AG04449 (cell line): Measurements from ENCODE around the gene ATP2B1.

ENCODE experiments used
- CTCF ChIA-PET: fragments of 350-600 bp; formaldehyde crosslinking; extraction: SDS; loops from one replicate; lab custom pipeline; 2021; ENCODE audit warnings: antibody characterized with exemption; lab: Yijun Ruan, JAX
- POLR2A ChIA-PET: fragments of 400-600, 350-600 bp; formaldehyde crosslinking; extraction: SDS; loops from one replicate; lab custom pipeline; 2020; ENCODE audit warnings: antibody characterized with exemption, inconsistent platforms; lab: Yijun Ruan, JAX
- DNase-seq: peaks from one replicate; pipeline ENCODE4 v3.0.0-alpha.2; 2010; ENCODE audit warnings: low read depth, low spot score
- H3K4me3 ChIP-seq: 2 replicates; pipeline ENCODE4 v1.5.1; 2011; ENCODE audit warnings: low read depth, mild to moderate bottlenecking, control low read depth, low read length
- TF ChIP-seq, protein P1 (sequence below): IDR thresholded peaks from one replicate; pipeline ENCODE4 v1.5.1; 2011; ENCODE audit warnings: mild to moderate bottlenecking, moderate library complexity, low read length, control low read depth, inconsistent platforms; ENCODE audit not compliant: insufficient read depth; ENCODE audit errors: missing control alignments

Gene ATP2B1

DNA sequence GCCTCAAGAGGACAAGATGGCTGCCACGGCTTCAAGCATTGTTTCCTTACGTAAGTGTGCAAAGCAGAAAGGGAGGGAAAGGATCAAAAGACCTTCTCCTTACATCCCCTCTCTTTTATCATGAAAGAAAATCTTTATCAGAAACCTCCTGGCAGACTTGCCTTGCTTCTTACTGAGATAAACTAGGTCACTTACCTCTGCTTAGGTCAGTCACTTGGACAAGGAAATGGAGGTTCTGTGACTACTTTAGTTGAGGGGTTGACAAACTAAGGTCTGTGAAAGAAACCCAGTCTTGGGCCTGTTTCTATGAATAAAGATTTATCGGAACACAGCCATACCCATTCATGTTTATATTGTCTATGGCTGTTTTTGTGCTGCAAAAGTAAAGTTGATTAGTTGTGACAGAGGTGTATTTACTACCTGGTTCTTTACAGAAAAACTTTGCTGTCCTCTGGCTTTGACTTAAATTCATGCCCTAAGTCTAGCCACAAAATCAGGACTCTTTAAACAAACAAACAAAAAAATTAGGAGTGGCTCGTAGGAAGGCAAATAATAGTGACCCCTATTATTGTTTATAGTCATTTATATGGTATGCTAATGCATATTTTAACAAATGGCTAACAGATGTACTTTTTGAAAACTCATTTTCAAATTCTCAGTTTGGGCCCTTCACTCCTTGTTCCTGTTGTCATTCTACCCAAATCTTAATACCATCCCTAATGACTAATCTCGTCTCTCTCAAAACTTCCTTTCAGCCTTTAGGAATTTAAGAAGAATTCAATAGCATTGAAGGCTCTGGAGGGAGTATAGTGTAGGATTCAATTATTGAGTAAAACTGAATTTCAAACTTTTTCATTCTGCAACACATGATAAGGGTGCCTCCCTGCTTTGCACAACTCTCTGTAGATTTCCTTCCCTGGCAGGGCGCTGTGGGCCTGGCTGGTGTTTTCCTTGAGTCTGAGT, 42.0 kb upstream of the ATP2B1 start:
- POLR2A ChIA-PET = no interaction called here
- TF ChIP-seq, protein P1, sequence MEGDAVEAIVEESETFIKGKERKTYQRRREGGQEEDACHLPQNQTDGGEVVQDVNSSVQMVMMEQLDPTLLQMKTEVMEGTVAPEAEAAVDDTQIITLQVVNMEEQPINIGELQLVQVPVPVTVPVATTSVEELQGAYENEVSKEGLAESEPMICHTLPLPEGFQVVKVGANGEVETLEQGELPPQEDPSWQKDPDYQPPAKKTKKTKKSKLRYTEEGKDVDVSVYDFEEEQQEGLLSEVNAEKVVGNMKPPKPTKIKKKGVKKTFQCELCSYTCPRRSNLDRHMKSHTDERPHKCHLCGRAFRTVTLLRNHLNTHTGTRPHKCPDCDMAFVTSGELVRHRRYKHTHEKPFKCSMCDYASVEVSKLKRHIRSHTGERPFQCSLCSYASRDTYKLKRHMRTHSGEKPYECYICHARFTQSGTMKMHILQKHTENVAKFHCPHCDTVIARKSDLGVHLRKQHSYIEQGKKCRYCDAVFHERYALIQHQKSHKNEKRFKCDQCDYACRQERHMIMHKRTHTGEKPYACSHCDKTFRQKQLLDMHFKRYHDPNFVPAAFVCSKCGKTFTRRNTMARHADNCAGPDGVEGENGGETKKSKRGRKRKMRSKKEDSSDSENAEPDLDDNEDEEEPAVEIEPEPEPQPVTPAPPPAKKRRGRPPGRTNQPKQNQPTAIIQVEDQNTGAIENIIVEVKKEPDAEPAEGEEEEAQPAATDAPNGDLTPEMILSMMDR = no peak
- DNase-seq = no peak
- H3K4me3 ChIP-seq = no peak overlapping the region
- CTCF ChIA-PET = no interaction called here

DNA sequence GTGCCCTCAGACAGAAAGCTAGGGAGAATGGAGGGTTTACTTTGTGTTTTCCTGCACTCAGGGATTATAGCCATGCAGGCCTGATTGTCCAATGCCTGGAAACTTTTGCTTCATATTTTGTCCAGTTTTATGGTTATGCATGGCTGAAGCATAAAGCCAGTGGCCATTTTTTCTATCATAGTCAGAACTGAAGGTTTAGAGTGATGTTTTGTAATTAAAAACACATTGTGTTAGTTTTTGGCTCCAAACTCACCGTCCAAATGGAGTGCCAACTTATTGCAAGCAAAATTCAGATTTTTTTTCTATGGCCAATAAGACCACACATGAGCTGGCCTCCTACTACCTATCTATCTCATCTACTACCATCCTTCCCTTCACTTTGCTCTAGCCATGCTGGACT, 40.2 kb upstream of the ATP2B1 start:
- DNase-seq = no peak
- ChIA-PET CTCF (no interaction called here), POLR2A (interaction anchor here (1.0 kb wide), 1 partner anchor 39 kb away, joined by 3 read pairs; no protein-coding TSS in a partner anchor)
- TF ChIP-seq, protein P1 = no peak
- H3K4me3 ChIP-seq = no peak overlapping the region

DNA sequence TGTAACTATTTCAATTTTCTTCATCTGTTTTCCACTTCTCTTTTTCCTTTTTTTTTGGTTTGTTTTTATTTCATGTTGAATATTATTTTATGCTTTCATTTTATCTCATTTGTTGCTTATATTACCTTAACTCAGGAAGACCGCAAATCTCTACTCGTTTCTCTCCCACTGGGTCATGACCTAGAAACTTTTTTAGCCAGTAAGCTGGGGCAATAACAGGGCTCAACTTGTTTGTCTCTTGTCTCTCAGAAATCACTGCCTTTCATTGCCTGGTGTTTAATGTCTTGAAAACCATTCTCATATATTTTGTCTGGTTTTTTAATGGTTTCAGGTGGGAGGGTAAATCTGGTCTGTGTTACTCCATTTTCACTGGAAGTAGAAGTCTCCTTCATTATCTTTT, 36.6 kb upstream of the ATP2B1 start:
- POLR2A ChIA-PET = no interaction called here
- TF ChIP-seq, protein P1 = no peak

DNA sequence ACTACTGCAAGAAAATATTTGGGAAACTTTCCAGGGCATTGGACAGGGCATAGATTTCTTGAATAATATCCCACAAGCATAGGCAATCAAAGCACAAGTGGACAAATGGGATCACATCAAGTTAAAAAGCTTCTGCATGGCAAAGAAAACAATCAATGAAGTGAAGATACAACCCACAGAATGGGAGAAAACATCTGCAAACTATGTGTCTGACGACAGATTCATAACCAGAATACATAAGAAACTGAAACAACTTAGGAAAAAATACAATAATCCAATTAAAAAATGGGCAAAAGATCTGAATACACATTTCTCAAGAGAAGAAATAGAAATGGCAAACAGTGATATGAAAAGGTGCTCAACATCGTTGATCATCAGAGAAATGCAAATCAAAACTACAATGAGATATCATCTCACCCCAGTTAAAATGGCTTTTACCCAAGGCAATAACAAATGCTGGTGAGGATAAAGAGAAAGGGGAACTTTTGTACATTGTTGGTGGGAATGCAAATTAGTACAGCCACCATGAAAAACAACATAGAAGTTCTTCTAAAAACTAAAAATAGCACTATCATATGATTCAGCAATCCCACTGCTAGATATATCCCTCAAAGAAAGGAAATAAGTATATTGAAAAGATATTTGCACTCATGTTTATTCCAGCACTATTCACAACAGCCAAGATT, 33.8 kb upstream of the ATP2B1 start:
- ChIA-PET POLR2A (no interaction called here), CTCF (no interaction called here)
- TF ChIP-seq, protein P1 = no peak
- no peak overlapping the region for H3K4me3 ChIP-seq
- DNase-seq = no peak

More for the DNA sequence above, 36.6 kb upstream of the ATP2B1 start:
- no peak overlapping the region for H3K4me3 ChIP-seq
- no peak for DNase-seq
- CTCF ChIA-PET = no interaction called here

DNA sequence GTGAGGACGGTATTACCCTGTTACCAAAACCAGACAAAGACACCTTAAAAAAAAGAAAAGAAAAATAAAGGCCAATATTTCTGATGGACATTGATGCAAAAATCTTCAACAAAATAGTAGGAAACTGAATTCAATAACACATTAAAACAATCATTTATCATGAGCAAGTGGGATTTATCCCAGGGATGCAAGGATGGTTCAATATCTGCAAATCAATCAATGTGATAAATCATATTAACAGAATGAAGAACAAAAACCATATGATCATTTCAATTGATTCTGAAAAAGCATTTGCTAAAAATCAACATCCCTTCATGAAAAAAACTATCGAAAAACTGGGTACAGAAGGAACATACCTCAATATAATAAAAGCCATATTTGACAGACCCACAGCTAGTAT, 32.3 kb upstream of the ATP2B1 start:
- POLR2A ChIA-PET = no interaction called here
- DNase-seq = no peak
- CTCF ChIA-PET = no interaction called here
- TF ChIP-seq, protein P1 = no peak
- H3K4me3 ChIP-seq = no peak overlapping the region

DNA sequence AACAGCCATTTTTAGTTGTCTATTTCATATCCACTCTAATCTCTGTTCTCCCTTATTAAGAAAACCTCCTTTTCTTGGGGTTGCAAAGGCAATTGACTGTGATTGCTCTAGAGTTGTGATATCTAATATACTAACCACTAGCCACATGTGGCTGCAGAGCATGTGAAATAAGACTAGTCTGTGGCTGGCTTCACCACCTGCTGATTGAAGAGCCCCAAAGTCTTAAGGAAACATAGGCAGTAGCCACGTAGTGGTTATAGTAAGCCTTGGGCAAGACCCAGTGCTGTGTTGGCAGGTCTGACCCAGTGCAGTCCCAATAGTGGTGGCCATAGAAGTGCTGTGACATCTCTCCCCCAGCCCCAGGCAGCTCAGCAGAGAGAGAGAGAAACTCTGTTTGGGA, 28.4 kb upstream of the ATP2B1 start:
- TF ChIP-seq, protein P1 = no peak
- POLR2A ChIA-PET = no interaction called here
- CTCF ChIA-PET = no interaction called here

More for the DNA sequence above, 28.4 kb upstream of the ATP2B1 start:
- H3K4me3 ChIP-seq = no peak overlapping the region
- DNase-seq = no peak
